ENCODE measurements around the gene SKIC8.

DNA sequence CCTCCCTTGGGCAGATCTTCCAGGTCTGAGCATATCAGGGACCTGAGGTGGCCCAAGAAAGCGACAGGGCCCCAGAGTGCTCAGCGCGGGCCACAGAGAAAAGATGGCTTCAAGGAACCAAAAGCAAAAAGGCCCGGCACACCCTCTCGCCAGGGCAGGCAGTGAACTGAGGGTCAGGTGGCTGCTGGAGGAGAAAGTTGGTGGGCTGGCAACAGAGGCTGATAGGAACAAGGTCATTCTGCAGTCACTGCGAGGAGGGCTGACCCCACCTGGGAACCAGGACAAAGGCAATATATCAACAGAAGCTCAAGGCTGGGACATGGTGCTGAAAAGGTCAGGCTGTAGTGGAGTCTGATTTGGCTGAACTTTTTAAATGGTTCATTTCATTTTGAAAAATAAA lies 62.3 kb downstream of the SKIC8 start:
- TF ChIP-seq CTCF (conservative IDR thresholded peaks at IDR 0.05): no peak
- no peak for TF ChIP-seq ZFX (IDR thresholded peaks at IDR 0.05)
